Lower lobe of right lung (tissue), 2 donors: ENCODE measurements around the gene RSL24D1. TPM values are rescaled to one million over a fixed set of nuclear protein-coding genes. Genes with fewer than 3 reads are reported as not detected.

Experiments used
- ATAC-seq, 2 donors: fragments of 200-7000 bp; cut with Tn5 transposase; one replicate each; pipeline ENCODE4 v1.9.1; 2020 to 2022; ENCODE audit warnings: mild to moderate bottlenecking in 2 of 2, moderate library complexity in 2 of 2
- DNase-seq: peaks from one replicate; pipeline ENCODE4 v3.0.0-alpha.2; 2020
- H3K27ac ChIP-seq: fragments of 200-600 bp; one replicate; pipeline ENCODE4 v1.8.0; 2022
- H3K27me3 ChIP-seq: fragments of 200-600 bp; one replicate; pipeline ENCODE4 v1.8.0; 2022; ENCODE audit warnings: low read depth
- H3K36me3 ChIP-seq: fragments of 200-600 bp; one replicate; pipeline ENCODE4 v1.8.0; 2022; ENCODE audit warnings: mild to moderate bottlenecking
- H3K4me1 ChIP-seq: fragments of 200-600 bp; one replicate; pipeline ENCODE4 v1.8.0; 2022
- H3K4me3 ChIP-seq: fragments of 200-600 bp; one replicate; pipeline ENCODE4 v1.8.0; 2022; ENCODE audit warnings: mild to moderate bottlenecking
- H3K9me3 ChIP-seq: fragments of 200-600 bp; one replicate; pipeline ENCODE4 v1.8.0; 2022
- intact Hi-C: fragments of 100-400 bp; cut with DNase I; formaldehyde crosslinking; loops from one replicate; pipeline ENCODE4 v1.11.0; 2022
- total RNA-seq: library from RNA; stranded (reverse); fragmentation: NEBNext Ultra II Directional; extraction: Animal tissue kit (Norgen Biotek cat#: 25700); gene quantifications from one replicate; pipeline ENCODE4 v1.2.1, GENCODE V29; 2021
- TF ChIP-seq, protein P1 (sequence below): fragments of 200-600 bp; IDR thresholded peaks from one replicate; pipeline ENCODE4 v1.8.0; 2022; ENCODE audit warnings: antibody characterized with exemption, mild to moderate bottlenecking
- donor health status: DM: no; HTN: yes; CAD: no; lungs with severe emphysema.

RSL24D1 gene
- total RNA-seq, 1 donor from 2014 or later, result 64.6 TPM

DNA sequence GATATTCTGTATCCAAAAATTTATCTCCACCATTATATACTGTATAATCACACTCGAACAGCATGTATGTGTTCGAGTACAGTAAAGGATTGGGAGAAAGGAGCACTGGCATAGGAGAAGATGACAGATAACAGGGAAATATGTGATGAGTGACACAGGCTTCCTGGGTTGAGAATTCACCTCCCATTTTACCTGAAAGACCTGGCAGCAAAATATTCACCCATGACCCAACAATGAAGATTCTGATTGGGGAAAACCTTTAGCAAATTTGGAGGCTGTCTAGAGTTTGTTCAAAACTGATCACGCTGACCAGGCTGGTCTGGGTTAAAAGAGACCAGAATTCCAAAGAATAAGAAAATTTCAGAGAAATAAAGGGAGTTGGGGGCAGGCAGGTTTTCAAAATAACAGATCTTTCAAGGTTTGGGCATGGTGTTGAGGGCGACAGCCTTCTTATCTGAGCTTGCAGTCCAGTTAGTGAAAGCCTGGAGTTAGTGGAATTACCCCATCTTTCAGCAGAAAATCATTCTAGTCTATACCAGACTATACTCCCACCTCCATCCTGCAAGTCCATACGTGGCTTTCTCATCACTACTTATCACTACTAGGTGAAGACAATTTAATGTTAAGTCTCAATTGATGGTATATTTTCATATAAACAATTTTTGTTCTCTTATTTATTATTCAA is 42.8 kb upstream of the RSL24D1 start:
- H3K27ac ChIP-seq, result peak overlapping the region; percentile 13
- peaks cover 2% of the 10 kb centered on the region for H3K36me3 ChIP-seq
- DNase-seq, result no peak
- no peak for ATAC-seq
- peaks cover 20% of the 10 kb centered on the region for H3K4me1 ChIP-seq
- no peaks in the 10 kb centered on the region for H3K9me3 ChIP-seq
- H3K27me3 ChIP-seq, result no peaks in the 10 kb centered on the region
- no peak overlapping the region for H3K4me3 ChIP-seq
- intact Hi-C loops, result no loop called here
- TF ChIP-seq, protein P1, sequence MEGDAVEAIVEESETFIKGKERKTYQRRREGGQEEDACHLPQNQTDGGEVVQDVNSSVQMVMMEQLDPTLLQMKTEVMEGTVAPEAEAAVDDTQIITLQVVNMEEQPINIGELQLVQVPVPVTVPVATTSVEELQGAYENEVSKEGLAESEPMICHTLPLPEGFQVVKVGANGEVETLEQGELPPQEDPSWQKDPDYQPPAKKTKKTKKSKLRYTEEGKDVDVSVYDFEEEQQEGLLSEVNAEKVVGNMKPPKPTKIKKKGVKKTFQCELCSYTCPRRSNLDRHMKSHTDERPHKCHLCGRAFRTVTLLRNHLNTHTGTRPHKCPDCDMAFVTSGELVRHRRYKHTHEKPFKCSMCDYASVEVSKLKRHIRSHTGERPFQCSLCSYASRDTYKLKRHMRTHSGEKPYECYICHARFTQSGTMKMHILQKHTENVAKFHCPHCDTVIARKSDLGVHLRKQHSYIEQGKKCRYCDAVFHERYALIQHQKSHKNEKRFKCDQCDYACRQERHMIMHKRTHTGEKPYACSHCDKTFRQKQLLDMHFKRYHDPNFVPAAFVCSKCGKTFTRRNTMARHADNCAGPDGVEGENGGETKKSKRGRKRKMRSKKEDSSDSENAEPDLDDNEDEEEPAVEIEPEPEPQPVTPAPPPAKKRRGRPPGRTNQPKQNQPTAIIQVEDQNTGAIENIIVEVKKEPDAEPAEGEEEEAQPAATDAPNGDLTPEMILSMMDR, result no peak

DNA sequence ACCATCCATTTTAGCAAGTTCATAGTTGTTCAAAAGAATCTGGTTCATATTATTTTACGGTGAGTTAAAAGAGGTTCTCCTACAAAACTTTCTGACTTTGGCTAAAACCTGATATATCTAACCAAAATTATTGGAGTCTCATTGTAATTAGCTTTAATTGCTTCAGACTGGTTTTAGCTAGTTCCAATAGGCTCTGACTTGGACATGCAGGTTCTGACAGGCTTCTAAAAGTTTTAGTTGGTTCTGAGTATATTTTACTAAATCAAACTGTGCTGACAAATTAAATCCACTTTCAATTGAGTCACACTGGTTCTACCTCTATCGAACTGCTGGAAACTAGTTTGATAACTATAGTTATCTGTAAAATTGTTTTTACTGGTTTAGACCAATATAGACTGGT is 42.1 kb upstream of the RSL24D1 start:
- Histone ChIP-seq H3K27me3 (no peaks in the 10 kb centered on the region), H3K4me1 (peaks cover 20% of the 10 kb centered on the region), H3K27ac (no peak overlapping the region), H3K36me3 (peaks cover 9% of the 10 kb centered on the region), H3K9me3 (no peaks in the 10 kb centered on the region), H3K4me3 (no peak overlapping the region)
- intact Hi-C loops, result no loop called here
- TF ChIP-seq, protein P1, result no peak
- ATAC-seq (no peak), DNase-seq (no peak)

DNA sequence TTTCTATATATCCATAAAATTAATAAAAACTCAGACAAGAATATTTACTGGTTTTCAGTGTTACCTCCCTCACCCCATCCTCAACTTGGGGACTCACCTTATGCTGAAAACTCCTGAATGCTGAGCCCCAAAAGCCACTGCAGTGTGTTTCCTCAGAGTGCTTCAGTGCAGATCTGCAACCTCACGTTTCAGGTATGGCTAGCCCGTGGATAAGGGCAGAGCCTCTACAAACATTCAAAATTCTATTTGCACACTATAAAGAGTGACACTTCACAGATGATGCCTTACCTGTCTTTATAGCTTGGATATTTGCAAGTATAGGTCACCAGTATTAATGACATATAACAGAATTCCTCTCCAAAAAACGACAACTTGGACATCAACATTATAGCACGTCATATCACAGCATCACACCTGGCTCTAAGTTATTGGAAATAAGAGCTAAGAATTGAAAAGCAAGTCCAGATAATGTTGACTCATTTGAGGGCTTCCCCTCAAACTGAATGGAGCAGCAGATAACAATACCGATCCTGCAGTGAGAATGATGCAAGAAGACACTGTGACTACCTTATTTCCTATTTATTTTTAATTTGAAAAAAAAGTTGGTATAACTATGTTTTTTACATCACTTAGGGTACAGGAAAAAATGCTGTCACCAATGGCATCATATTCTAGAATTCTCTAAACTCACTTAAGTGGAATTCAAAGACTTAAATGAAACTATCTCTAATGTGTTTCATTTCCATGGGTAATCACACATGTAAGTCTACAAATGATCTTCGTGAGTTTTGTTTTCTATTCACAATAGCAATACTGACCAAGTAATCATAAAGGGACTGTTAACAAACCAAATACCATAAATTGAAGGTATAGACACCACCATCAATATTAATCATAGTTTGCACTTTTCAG is 40.7 kb upstream of the RSL24D1 start:
- no peak overlapping the region for H3K27ac ChIP-seq
- peaks cover 20% of the 10 kb centered on the region for H3K4me1 ChIP-seq
- ATAC-seq (peak in 1 of 2 donors; percentile 22), DNase-seq (no peak)
- H3K36me3 ChIP-seq, result peaks cover 11% of the 10 kb centered on the region
- H3K4me3 ChIP-seq, result no peak overlapping the region
- H3K9me3 ChIP-seq, result no peaks in the 10 kb centered on the region
- no peaks in the 10 kb centered on the region for H3K27me3 ChIP-seq
- intact Hi-C loops, result no loop called here
- TF ChIP-seq, protein P1, result no peak

DNA sequence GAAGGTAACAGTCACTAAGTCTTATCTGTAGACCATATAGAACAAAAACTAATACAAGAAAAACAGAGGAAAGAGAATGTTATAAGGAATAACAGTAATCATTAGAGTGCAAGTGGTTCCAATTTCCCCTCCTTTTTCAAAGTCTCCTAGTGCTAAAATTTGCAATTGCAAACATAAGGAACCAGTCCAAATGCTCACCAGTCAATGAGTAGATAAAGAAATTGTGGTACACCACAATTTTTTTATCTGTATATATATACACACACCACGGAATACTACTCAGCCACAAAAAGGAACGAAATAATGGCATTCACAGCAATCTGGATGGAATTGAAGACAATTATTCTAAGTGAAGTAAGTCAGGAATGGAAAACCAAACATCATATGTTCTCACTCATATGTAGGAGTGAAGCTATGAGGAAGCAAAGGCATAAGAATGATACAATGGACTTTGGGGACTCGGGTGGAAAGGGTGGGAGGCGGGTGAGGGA is 38.9 kb upstream of the RSL24D1 start:
- DNase-seq (no peak), ATAC-seq (no peak)
- intact Hi-C loops, result no loop called here
- no peaks in the 10 kb centered on the region for H3K9me3 ChIP-seq
- peaks cover 11% of the 10 kb centered on the region for H3K4me1 ChIP-seq
- TF ChIP-seq, protein P1, result no peak
- no peaks in the 10 kb centered on the region for H3K27me3 ChIP-seq
- H3K36me3 ChIP-seq, result peaks cover 11% of the 10 kb centered on the region
- no peak overlapping the region for H3K27ac ChIP-seq
- no peak overlapping the region for H3K4me3 ChIP-seq

DNA sequence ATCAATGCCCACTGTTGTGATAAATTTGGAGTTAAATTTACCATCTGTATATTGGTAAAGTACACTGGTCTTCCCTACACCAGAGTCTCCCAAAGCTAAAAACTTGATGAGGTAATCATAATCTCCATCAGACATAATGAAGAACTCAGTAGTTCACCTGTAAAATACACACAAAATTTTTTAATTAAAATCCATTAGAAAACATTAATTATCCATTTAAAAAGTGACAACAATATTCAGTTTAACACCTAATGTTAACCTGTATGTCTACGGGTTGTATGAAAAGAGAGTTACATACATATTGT is 38.0 kb upstream of the RSL24D1 start:
- Histone ChIP-seq H3K27me3 (no peaks in the 10 kb centered on the region), H3K4me1 (peaks cover 5% of the 10 kb centered on the region), H3K9me3 (no peaks in the 10 kb centered on the region), H3K27ac (no peak overlapping the region), H3K4me3 (no peak overlapping the region), H3K36me3 (peaks cover 15% of the 10 kb centered on the region)
- ATAC-seq, result no peak
- intact Hi-C loops, result no loop called here
- no peak for DNase-seq
- TF ChIP-seq, protein P1, result no peak
